GM21526 (cell line): Measurements from ENCODE around the gene WDR13.

Experiments used
- ATAC-seq: cut with Tn5 transposase; IDR thresholded peaks from one replicate; pipeline ENCODE4 v1.9.1; 2021; ENCODE audit warnings: moderate library complexity; ENCODE audit not compliant: unreplicated experiment, low FRiP score

The WDR13 gene

DNA sequence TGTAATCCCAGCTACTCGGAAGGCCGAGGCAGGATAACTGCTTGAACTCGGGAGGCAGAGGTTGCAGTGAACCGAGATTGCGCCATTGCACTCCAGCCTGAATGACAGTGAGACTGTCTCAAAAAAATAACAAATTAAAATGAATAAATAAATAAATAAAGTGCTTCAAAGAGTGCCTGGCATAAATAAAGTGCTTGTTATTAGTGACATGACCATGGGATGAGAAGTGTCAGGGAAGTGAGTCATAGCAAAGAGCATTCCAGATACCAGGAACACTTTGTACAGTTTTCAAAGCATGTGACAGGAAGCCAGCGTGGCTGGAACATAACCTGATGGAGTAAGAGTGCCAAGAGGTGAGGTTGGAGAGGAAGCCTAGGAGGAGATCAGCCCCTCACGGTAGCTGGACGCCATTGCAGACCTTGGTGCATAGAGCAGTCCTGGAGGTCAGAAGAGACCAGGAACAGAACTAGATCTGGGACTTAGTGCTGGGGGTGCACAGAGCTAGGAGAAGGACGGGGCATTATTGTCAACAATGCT, 6.0 kb upstream of the WDR13 start:
- no peak for ATAC-seq

DNA sequence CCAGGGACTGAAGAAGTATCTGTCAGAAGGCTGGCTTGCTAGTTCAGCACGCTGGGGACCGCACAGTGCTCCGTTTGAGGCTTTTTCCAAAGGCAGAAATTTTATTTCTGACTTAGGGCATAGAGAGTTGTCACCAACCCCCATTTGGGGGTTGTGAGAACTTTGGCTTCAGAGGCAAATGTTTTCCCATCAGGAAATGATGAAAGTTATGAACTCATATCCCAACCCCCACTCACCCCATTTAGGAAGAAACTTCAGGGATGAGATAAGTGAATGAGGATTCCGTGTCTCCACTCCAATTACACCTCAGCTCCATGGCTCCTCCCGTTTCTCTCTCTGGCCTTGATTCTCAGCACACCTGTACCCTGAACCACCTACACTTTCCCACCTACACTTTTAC, 4.3 kb upstream of the WDR13 start:
- no peak for ATAC-seq

DNA sequence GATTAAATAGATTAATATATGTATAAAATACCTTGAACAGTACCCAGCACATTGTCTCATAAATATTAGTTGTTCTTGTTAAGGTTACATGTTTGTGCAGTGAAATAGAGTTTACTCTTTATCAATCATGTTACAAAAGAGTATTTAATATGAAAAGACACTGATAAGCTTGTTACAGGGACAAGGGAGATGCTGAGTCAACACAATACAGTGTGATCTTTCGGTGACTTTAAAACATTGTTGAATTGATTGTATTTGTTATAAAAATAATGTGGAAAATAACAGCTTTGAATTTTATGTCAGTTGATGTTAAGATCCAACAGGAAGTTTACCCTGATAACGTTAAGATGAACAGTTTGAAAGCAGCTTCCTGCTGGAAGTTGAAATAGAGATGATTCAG, 1.4 kb upstream of the WDR13 start:
- ATAC-seq = no peak

DNA sequence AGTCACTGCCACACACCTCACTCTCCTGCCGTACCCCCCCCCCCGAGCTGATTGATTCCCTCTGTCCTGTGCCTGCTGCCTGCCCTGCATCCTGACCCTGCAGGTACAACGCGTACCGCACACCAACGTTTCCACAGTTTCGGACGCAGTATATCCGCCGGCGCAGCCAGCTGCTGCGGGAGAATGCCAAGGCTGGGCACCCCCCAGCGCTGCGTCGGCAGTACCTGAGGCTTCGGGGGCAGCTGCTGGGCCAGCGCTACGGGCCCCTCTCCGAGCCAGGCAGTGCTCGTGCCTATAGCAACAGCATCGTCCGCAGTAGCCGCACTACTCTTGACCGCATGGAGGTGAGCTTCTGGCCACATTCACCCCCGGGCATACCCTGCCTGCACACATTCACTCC, 1.3 kb downstream of the WDR13 start:
- ATAC-seq = no peak

DNA sequence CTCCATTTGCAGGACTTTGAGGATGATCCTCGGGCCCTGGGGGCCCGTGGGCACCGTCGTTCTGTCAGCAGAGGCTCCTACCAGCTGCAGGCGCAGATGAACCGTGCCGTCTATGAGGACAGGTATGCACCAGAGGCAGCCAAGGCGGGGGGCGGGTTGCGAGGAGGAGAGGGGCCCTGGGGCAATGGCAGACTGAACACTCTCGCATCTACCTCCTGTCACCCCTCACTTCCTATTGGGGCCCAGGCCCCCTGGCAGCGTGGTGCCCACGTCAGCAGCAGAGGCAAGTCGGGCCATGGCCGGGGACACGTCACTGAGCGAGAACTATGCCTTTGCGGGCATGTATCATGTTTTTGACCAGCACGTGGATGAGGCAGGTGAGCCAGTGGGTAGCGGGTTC, 2.0 kb downstream of the WDR13 start:
- no peak for ATAC-seq

DNA sequence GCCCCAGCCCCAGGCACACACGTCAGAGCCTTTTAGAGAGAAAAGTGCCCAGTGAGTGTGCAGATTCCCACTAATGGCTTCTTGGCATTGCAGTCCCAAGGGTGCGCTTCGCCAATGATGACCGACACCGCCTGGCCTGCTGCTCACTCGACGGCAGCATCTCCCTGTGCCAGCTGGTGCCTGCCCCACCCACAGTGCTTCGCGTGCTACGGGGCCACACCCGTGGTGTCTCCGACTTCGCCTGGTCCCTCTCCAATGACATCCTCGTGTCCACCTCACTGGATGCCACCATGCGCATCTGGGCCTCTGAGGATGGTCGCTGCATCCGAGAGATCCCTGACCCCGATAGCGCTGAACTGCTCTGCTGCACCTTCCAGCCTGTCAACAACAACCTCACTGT, 2.9 kb downstream of the WDR13 start:
- ATAC-seq = no peak

DNA sequence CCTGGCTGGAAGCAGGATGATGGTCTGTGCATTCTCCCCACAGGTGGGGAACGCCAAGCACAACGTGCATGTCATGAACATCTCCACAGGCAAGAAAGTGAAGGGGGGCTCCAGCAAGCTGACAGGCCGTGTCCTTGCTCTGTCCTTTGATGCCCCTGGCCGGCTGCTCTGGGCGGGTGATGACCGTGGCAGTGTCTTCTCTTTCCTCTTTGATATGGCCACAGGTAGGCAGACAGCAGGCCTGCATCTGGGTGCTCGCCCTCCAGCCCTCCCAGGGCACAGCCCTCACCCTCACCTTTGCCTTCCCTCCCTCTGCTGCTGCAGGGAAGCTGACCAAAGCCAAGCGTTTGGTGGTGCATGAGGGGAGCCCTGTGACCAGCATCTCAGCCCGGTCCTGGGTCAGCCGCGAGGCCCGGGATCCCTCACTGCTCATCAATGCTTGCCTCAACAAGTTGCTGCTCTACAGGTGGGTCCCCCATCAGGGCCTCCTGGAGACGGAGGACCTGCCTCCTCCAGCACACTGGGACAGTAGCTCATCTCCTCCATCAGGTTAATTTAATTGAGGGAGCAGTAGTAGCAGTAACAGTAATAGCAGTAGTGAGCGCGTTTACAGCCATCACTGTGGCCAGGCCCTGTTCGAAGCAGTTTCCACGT, 4.6 kb downstream of the WDR13 start:
- no peak for ATAC-seq

DNA sequence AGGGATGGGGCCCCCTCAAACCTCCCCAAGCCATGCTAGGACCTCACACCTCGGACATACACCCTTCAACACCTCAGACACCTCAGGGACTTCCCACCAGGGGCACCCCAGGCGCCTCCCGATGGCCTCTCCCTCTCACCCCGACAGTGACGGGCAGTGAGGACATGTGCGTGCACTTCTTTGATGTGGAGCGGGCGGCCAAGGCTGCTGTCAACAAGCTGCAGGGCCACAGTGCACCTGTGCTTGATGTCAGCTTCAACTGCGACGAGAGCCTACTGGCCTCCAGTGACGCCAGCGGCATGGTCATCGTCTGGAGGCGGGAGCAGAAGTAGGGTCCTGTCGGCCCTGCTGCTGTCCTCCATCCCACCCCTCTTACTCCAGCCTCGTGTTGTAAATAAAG, 7.4 kb downstream of the WDR13 start:
- no peak for ATAC-seq

DNA sequence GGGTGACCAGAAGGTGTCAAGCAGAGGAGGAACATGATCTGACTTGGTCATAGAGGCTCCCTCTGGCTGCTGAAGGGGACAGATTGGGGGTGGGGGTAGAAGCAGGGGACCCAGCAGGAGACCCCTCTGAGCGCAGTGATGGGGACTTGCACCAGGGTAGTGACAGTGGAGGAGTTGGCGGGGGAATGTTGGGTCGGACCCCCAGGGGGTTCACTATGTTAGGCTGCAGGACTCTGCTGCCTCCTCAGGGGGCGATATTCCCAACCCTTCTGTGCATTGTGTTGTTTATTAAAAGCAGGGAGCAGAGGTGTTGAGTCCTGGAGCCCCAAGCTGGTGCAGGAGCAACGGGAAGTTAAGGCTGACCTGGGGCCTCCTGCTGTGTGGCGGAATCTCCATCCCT, 8.8 kb downstream of the WDR13 start:
- no peak for ATAC-seq

DNA sequence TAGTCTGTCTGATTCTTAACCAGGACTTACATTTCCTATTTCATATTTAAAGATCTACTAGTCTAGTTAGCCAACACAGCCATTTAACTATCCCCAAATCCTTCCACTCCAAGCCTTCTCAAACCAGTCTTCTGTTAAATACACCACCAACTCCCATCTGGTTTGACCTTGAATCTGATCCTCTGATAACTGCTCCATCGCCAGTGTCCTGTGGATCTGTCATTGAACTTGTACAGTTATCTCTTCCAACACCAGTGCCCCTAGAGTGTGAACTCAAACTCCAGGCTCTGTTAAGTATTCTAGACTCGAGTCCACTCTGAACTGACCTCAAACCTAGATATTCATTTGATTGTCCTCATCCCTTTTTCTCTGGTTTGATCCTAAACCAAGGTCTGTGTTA, 14.4 kb downstream of the WDR13 start:
- ATAC-seq = no peak

DNA sequence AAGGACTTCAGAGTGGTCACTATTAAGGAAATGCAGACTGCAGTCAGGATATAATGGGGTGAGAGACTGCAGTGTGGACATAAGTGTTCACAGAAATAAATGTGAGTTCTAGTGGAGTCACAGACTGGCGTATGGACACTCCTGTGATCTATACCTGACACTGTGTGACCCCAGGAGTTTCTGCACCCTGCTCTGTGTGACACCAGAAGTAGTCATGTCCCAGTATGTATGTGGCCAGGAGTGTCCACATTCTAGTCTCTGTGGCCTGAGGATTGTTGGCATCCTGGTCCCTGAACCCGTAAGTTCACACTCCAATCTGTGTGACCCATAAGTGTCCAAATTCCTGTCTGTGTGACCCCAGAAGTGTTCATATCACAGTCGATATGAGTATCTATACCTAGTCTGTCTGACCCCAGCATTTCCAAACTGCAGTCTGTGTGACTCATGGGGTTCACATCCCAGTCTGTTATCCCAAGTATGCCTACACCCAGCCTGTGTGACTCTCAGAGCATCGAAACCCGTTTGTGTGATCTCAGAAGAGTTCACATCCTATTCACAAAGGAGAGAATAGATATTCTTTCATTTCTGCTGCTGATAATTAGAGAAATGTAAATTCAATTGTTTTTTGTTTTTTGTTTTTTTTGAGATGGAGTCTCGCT, 16.3 kb downstream of the WDR13 start:
- no peak for ATAC-seq

DNA sequence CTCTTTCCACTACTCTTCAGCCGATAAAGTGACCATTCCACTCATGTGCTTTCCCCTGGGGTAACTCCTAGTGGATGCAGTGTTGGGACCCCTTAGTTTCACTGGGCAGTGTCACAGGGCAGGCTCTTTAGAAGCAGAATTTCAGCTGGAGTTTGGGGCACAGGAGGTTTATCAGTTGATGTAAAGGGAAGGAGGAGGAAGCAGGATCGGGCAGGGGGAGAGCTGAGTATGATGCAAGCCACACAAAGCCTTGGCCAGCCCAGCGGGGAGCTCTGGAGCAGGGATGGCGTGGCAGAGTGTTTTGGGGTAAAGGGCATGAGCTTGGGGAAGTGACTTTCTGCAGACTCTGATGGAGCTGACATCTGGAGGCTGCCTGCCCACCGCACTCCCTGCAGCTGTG, 19.3 kb downstream of the WDR13 start:
- ATAC-seq = no peak

DNA sequence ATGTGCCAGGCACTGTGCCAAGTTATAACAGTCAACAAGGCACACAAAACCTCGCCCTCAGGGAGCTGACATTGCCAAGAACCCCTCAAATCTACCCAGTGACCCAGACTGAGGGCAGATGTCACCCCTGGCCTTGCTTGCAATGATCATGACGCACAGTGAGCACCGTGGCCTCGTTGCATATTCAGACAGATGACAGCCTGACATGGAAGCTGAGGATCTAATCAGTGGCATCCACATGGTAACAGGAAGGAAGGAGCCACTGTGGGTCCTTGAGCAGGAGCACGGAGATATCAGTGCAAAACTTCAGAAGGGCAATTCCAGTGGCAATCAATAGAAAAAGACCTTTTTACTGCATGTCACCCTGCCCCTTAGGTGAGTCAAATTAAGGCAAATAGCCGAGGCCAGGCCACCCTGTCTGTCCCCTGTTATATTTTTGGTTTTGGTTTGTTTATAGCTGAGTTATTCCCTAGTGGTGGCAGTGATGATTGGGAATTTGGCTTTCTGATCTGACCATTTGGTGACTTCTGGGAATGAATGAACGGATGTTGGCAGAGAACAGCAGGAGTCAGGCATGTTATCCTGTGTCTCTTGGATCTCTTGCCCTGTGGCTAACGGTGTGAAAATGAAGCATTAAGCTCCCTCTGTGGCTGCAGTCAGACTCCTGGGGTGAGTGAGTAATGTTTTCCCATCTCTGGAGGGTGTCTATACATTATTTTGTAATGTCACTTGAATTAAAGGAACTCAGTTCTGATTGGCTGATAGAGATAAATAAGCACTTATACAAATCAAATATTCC, 20.4 kb downstream of the WDR13 start:
- ATAC-seq = no peak

DNA sequence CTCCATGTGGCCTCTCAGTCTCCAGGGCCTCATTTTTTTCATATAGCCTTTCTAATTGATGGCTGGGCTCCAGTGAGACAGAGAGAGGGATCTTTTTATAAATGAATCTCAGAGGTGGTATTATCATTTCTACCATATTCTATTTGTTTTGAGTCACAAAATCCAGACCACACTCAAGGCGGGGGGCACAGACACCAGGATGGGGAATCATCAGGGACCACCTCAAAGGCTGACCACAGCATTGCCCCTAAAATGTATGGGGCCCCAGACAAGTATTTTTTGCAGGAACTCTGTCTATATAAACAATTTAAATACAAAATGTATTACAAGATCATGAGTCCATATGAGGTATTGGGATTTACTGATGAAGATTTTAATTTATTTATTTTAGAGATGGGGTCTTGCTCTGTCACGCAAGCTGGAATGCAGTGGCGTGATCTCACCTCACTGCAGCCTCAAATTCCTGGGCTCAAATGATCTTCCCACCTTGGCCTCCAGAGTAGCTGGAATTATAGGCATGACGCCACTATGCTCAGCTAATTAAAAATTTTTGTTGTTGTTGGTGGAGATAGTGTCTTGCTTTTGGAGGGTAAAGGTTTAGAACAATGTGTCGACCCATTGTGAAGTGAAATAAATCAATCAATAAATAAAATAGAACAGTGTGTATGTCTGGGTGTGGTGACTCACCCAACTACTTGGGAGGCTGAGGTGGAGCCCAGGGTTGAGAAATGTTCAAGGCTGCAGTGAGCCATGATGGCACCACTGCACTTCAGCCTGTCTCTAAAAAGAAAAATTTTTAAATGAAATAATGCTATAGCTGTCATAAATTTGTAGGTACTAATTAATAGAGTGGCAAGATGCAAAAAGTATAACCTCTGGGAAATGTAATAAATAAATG, 29.4 kb downstream of the WDR13 start:
- ATAC-seq = no peak

DNA sequence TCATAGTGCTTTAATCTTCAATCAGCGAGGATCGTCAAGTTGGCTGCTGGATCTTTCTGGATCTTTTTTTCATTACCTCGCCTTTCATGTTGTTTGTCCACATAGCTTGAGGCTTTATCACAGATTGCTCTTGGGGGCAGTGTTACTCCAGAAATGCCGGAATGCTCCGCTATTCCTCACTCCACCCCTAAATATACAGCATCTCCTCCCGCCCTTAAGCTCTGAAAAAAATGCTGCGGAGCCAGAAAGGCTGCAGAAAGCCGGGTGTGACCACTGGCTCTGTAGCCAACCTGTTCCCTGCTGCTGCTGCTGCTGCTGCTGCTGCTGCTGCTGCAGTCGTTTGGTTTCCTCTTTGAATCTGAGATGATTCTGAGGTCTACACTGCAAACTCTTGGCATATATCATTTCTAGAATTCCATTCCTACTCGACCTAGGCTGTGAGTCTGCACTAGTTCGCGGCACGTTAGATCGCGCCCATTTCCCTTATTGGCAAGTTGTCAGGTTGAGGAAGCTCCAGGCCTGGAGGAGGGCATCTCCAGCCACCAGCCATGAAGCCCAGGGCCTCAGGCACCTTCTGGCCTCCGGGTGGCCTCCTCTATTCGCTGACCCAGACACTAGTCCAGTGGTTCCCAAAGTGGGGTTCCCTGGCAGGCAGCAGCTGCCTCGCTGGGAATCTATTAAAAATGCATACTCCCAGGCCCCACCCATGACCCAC, 34.2 kb downstream of the WDR13 start:
- no peak for ATAC-seq

DNA sequence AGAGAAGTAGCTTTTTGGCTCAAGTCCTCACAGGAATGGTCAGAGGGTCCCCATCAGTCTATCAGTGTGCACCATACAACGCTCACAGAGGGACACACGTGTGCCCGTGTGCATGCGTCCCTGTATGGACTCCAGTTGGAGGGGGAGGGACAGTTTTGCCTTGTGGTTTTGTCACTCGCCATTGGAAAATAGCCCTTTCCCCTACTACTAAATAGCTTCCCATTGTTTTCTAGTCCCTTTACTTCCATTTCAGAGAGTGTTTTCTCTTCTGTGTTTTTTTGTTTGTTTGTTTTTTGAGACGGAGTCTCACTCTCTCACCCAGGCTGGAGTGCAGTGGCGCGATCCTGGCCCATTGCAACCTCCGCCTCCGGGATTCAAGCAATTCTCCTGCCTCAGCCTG, 34.9 kb downstream of the WDR13 start:
- no peak for ATAC-seq

DNA sequence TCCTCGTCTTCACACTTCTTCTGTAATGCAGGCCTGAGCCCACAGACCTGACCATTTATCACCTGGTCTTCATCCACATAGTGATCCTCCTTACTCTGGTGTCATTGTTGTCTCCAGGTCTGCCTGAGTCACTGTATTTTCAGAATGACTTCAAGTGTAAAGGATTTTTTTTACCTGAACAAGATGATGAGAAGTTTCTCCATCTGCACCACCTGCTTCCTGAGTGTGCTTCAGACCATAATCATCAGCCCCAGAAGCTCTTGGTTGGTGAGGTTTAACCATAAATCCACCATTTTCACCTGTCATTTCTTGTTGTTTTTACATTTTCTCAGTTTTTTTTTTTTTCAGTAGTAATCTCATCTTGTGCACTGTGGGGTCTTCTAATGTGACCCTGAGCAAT, 39.0 kb downstream of the WDR13 start:
- no peak for ATAC-seq

DNA sequence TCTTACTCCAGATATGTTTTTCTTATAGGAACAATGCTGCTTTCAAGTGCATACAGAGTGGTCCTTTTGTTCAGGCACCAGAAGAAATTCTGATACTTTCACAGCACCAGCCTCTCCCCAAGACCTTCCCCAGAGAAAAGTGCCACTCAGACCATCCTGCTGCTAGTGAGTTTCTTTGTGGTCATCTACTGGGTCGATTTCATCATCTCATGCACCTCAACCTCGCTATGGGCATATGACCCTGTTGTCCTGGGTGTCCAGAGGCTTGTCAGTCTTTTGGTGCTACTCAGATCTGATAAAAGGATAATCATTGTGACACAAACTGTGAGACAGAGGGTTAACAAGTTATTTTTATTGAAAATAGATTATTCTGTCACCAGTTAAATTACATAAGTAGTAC, 39.5 kb downstream of the WDR13 start:
- ATAC-seq = no peak

DNA sequence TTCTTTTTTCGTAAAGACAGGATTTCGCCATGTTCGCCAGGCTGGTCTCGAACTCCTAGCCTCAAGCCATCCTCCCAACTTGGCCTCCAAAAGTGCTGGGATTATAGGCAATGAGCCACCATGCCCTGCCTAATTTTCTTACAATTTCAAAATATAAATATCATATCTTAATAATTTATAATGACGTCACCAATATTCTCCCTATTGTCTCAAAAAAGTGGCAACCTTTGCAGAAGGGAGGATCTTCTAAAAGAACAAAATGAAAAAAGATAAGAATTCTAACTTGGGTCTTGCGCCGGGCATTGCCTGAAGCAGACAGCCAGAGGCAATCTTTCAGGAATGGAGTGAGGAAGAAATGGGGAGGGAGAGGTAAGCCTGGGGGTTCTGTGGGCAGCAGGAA, 48.4 kb downstream of the WDR13 start:
- no peak for ATAC-seq

DNA sequence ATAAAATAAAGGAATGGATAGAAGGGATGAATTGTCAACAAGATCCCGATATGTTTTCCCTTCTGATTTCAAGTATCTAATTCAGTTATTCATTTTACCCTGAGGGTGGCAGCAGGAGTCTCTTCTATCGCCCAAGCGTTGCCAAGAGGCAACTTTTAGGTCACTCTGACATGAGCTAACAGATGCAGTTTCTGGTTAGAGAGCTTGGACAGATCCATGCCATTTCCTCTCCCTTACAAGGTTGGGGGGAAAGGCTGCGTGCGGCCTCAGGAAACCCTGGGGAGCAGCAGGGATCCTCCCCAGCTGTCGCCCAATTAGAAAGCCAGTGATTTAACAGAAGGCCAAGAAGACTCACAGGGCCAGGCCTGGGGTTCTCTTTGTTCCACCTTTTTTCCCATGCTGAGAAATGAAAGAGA, 51.1 kb downstream of the WDR13 start:
- ATAC-seq = no peak
